Measurements from ENCODE around the gene ACYP1. TPM values are rescaled to one million over a fixed set of nuclear protein-coding genes. Genes with fewer than 3 reads are reported as not detected.

Gene ACYP1
- total and polyA plus RNA-seq, 2 experiments from 2014 or later, result 41.3 to 61.5 TPM

DNA sequence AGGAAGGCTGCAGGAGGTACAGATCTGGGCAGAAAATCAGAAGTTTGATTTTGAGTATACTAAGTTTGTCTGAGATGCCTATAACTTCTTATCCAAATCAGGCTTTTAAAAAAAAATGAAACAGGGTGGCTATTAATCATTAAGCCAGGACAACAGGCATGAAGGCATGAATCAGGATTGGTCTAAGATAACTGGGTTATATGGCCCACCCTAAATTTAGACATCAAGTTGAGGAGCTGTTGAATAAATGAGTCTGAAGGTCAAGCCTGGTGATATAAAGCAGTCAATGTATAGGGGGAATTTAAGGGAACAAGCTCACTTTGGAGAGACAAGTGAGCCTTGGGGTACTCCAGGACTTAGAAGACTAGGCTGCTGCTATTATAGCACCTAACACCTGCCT, 34.4 kb upstream of the ACYP1 start:
- TF ChIP-seq, protein P1, sequence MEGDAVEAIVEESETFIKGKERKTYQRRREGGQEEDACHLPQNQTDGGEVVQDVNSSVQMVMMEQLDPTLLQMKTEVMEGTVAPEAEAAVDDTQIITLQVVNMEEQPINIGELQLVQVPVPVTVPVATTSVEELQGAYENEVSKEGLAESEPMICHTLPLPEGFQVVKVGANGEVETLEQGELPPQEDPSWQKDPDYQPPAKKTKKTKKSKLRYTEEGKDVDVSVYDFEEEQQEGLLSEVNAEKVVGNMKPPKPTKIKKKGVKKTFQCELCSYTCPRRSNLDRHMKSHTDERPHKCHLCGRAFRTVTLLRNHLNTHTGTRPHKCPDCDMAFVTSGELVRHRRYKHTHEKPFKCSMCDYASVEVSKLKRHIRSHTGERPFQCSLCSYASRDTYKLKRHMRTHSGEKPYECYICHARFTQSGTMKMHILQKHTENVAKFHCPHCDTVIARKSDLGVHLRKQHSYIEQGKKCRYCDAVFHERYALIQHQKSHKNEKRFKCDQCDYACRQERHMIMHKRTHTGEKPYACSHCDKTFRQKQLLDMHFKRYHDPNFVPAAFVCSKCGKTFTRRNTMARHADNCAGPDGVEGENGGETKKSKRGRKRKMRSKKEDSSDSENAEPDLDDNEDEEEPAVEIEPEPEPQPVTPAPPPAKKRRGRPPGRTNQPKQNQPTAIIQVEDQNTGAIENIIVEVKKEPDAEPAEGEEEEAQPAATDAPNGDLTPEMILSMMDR (IDR thresholded peaks at IDR 0.05; ENCODE audit: low read depth, low read length), result no peak
- DNase-seq (ENCODE audit: low read depth in 1 of 2, low spot score in 1 of 2), result no peak
- H3K27ac ChIP-seq, result peak overlapping the region; percentile 51
- H3K4me1 ChIP-seq (ENCODE audit: low read depth), result peaks cover 6% of the 10 kb centered on the region
- H3K36me3 ChIP-seq, result peaks cover 47% of the 10 kb centered on the region
- H3K9me3 ChIP-seq (ENCODE audit: low read depth), result no peaks in the 10 kb centered on the region
- H3K4me3 ChIP-seq, result no peak overlapping the region
- H3K27me3 ChIP-seq, result no peaks in the 10 kb centered on the region

DNA sequence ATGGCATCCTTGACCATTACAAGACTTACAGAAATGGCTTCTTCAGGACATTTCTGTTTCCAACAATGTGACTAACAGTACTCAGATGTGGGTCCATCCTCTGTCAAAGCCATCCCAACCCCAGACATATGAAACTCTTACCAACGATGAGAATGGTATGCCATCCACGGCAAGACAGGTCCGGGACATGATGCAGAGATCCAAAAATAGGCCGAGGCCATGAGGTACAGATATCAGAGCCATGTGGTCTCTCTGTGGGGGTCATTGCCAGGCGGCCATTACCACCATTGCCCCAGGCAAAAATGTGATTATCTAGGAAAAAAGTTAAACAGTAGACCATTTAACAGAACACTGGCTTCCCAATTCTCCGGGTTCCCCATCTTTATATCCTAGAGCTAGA, 33.1 kb upstream of the ACYP1 start:
- H3K4me3 ChIP-seq, result no peak overlapping the region
- H3K4me1 ChIP-seq (ENCODE audit: low read depth), result peaks cover 6% of the 10 kb centered on the region
- H3K36me3 ChIP-seq, result peaks cover 51% of the 10 kb centered on the region
- DNase-seq (ENCODE audit: low read depth in 1 of 2, low spot score in 1 of 2), result no peak
- H3K27ac ChIP-seq, result no peak overlapping the region
- TF ChIP-seq, protein P1 (IDR thresholded peaks at IDR 0.05; ENCODE audit: low read depth, low read length), result no peak
- H3K27me3 ChIP-seq, result no peaks in the 10 kb centered on the region
- H3K9me3 ChIP-seq (ENCODE audit: low read depth), result no peaks in the 10 kb centered on the region

DNA sequence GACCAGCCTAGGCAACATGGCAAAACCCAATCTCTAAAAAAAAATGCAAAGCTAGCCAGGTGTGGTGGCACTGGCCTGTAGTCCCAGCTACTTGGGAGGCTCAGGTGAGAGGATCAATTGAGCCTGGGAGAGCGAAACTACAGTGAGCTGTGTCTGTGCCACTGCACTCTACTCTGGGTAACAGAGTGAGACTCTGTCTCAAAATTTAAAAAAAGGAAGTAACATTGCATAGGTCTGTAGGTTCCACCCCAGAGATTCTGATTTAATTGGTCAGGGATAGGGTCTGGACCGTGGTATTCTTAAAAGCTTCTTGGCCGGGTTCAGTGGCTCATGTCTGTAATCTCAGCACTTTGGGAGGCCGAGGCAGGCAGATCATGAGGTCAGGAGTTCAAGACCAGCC, 31.9 kb upstream of the ACYP1 start:
- peaks cover 48% of the 10 kb centered on the region for H3K36me3 ChIP-seq
- no peak overlapping the region for H3K4me3 ChIP-seq
- H3K27me3 ChIP-seq, result no peaks in the 10 kb centered on the region
- H3K27ac ChIP-seq, result no peak overlapping the region
- no peaks in the 10 kb centered on the region for H3K9me3 ChIP-seq (ENCODE audit: low read depth)
- TF ChIP-seq, protein P1 (IDR thresholded peaks at IDR 0.05; ENCODE audit: low read depth, low read length), result no peak
- DNase-seq (ENCODE audit: low read depth in 1 of 2, low spot score in 1 of 2), result no peak
- H3K4me1 ChIP-seq (ENCODE audit: low read depth), result peaks cover 6% of the 10 kb centered on the region

DNA sequence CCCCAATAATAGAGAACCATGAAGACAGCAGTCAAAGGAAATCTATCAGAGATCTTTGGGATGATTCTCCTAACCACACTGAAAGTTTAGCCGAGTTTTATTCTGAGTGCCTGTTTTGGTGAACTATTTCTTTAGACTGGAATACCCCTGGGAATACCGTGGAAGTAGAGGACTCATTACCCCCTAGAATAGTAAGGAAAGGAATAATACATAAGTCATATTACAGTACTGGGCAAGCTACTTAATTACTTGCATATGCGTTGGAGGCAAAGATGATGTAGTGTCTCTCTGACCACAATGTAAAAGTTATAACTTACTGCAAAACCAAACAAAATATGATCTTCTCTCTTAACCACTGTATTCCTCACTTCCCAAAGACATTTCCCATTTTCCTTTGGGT, 31.1 kb upstream of the ACYP1 start:
- no peaks in the 10 kb centered on the region for H3K27me3 ChIP-seq
- DNase-seq (ENCODE audit: low read depth in 1 of 2, low spot score in 1 of 2), result no peak
- H3K27ac ChIP-seq, result no peak overlapping the region
- no peak overlapping the region for H3K4me3 ChIP-seq
- TF ChIP-seq, protein P1 (IDR thresholded peaks at IDR 0.05; ENCODE audit: low read depth, low read length), result no peak
- no peaks in the 10 kb centered on the region for H3K9me3 ChIP-seq (ENCODE audit: low read depth)
- peaks cover 6% of the 10 kb centered on the region for H3K4me1 ChIP-seq (ENCODE audit: low read depth)
- H3K36me3 ChIP-seq, result peaks cover 49% of the 10 kb centered on the region

DNA sequence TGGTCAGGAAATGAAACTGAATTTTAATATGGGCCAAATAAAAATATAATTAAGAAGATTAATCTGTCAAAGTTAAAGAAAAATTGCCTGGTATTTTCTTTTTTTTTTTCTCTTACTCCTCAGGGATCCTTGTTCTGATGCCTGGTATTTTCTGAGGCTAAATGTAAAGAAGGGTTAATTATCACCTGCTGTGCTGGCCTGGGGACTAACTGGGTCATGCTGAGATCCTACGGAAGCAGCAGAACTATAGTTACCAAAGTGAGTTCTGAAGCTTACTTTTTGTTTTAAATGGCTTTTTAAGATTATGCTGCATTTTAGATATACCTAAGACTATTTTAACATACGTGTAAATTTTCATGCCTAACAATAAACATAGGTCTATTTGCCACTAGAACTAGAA, 28.9 kb upstream of the ACYP1 start:
- Histone ChIP-seq H3K4me1 (ENCODE audit: low read depth) (no peaks in the 10 kb centered on the region), H3K9me3 (ENCODE audit: low read depth) (no peaks in the 10 kb centered on the region), H3K36me3 (peaks cover 53% of the 10 kb centered on the region), H3K27me3 (no peaks in the 10 kb centered on the region), H3K4me3 (no peak overlapping the region), H3K27ac (no peak overlapping the region)
- TF ChIP-seq, protein P1 (IDR thresholded peaks at IDR 0.05; ENCODE audit: low read depth, low read length), result no peak
- DNase-seq (ENCODE audit: low read depth in 1 of 2, low spot score in 1 of 2), result no peak

DNA sequence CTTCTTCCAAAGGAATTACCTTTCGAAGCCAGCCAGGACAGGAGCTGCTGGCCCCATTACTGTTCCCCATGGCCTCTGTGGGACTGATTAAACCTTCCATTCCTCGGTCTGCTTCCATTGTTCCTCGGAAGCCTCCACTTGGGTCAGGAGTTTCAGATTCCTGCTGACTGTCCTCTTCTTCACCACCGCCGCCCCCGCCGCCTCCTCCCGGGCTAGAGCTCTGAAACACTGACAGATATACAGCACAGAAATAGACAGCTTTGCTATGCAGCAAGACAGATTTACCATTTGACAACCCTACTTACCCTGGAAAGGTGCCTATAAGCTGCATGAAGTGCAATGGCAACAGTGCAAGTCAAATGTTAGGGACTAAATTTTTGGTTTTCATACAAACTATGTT, 27.4 kb upstream of the ACYP1 start:
- TF ChIP-seq, protein P1 (IDR thresholded peaks at IDR 0.05; ENCODE audit: low read depth, low read length), result no peak
- Histone ChIP-seq H3K27me3 (no peaks in the 10 kb centered on the region), H3K27ac (no peak overlapping the region), H3K4me3 (no peak overlapping the region), H3K9me3 (ENCODE audit: low read depth) (no peaks in the 10 kb centered on the region), H3K36me3 (peaks cover 65% of the 10 kb centered on the region), H3K4me1 (ENCODE audit: low read depth) (no peaks in the 10 kb centered on the region)
- DNase-seq (ENCODE audit: low read depth in 1 of 2, low spot score in 1 of 2), result no peak
